IPS-20b (cell line): ENCODE data around the gene INSYN2B.
"Not testable (repeated sequence)": the region's sequence is repeated elsewhere in the genome, so short reads cannot be mapped to it uniquely, and the experiment has no call there.

ENCODE experiments used
- H3K27ac ChIP-seq: one replicate; pipeline ENCODE4 v1.5.1; 2013; ENCODE audit warnings: low read length
- H3K27me3 ChIP-seq: 2 replicates; pipeline ENCODE4 v1.6.1; 2013; ENCODE audit warnings: mild to moderate bottlenecking, low read length, inconsistent platforms; ENCODE audit not compliant: insufficient read depth
- H3K36me3 ChIP-seq: 2 replicates; pipeline ENCODE4 v1.6.1; 2013; ENCODE audit warnings: low read depth, mild to moderate bottlenecking, inconsistent platforms, low read length, moderate library complexity; ENCODE audit not compliant: insufficient read depth
- H3K4me1 ChIP-seq: 2 replicates; pipeline ENCODE4 v1.6.1; 2013; ENCODE audit warnings: mild to moderate bottlenecking, control low read depth, inconsistent platforms, low read length, moderate library complexity; ENCODE audit not compliant: insufficient read depth
- H3K4me3 ChIP-seq: 2 replicates; pipeline ENCODE4 v1.5.1; 2013; ENCODE audit warnings: mild to moderate bottlenecking, low read length, inconsistent platforms
- H3K9ac ChIP-seq: 2 replicates; pipeline ENCODE4 v1.6.1; 2013; ENCODE audit warnings: low read depth, mild to moderate bottlenecking, inconsistent platforms, low read length, moderate library complexity
- H3K9me3 ChIP-seq: 2 replicates; pipeline ENCODE4 v1.6.1; 2013; ENCODE audit warnings: mild to moderate bottlenecking, low read depth, low read length, inconsistent platforms; ENCODE audit not compliant: insufficient read depth

INSYN2B gene

GRCh38 chr5:169842699-169843098 is 137.6 kb downstream of the INSYN2B start:
- no peaks in the 10 kb centered on the region for H3K27me3 ChIP-seq
- no peaks in the 10 kb centered on the region for H3K9me3 ChIP-seq
- no peaks in the 10 kb centered on the region for H3K4me1 ChIP-seq
- no peak overlapping the region for H3K27ac ChIP-seq
- no peaks in the 10 kb centered on the region for H3K36me3 ChIP-seq
- no peak overlapping the region for H3K4me3 ChIP-seq
- no peak overlapping the region for H3K9ac ChIP-seq

GRCh38 chr5:169840405-169840804 is 139.9 kb downstream of the INSYN2B start:
- Histone ChIP-seq H3K9me3 (no peaks in the 10 kb centered on the region), H3K27me3 (no peaks in the 10 kb centered on the region), H3K9ac (no peak overlapping the region), H3K36me3 (no peaks in the 10 kb centered on the region), H3K4me1 (no peaks in the 10 kb centered on the region), H3K27ac (no peak overlapping the region), H3K4me3 (no peak overlapping the region)

- Histone ChIP-seq H3K9ac (no peak overlapping the region), H3K4me1 (no peaks in the 10 kb centered on the region), H3K36me3 (no peaks in the 10 kb centered on the region), H3K27me3 (no peaks in the 10 kb centered on the region), H3K27ac (no peak overlapping the region), H3K4me3 (no peak overlapping the region), H3K9me3 (no peaks in the 10 kb centered on the region)
Measured at GRCh38 chr5:169838688-169839087, 141.6 kb downstream of the INSYN2B start.

GRCh38 chr5:169837686-169838085 is 142.6 kb downstream of the INSYN2B start:
- no peak overlapping the region for H3K4me3 ChIP-seq
- no peak overlapping the region for H3K9ac ChIP-seq
- H3K27me3 ChIP-seq, result no peaks in the 10 kb centered on the region
- no peaks in the 10 kb centered on the region for H3K4me1 ChIP-seq
- no peak overlapping the region for H3K27ac ChIP-seq
- H3K9me3 ChIP-seq, result no peaks in the 10 kb centered on the region
- no peaks in the 10 kb centered on the region for H3K36me3 ChIP-seq

GRCh38 chr5:169836835-169837536 is 143.3 kb downstream of the INSYN2B start:
- Histone ChIP-seq H3K36me3 (no peaks in the 10 kb centered on the region), H3K27ac (no peak overlapping the region), H3K4me1 (no peaks in the 10 kb centered on the region), H3K9ac (no peak overlapping the region), H3K4me3 (no peak overlapping the region), H3K27me3 (no peaks in the 10 kb centered on the region), H3K9me3 (no peaks in the 10 kb centered on the region)

- not testable (repeated sequence) for H3K27ac ChIP-seq, H3K4me1 ChIP-seq, H3K27me3 ChIP-seq, H3K4me3 ChIP-seq, H3K9ac ChIP-seq, H3K36me3 ChIP-seq, H3K9me3 ChIP-seq
Measured at GRCh38 chr5:169834540-169834939, 145.8 kb downstream of the INSYN2B start.

GRCh38 chr5:169833681-169834292 is 146.5 kb downstream of the INSYN2B start:
- H3K9ac ChIP-seq, H3K4me3 ChIP-seq, H3K4me1 ChIP-seq, H3K27ac ChIP-seq, H3K36me3 ChIP-seq, H3K27me3 ChIP-seq, H3K9me3 ChIP-seq: not testable (repeated sequence)

GRCh38 chr5:169832845-169833244 is 147.4 kb downstream of the INSYN2B start:
- Histone ChIP-seq H3K4me1 (no peaks in the 10 kb centered on the region), H3K9ac (no peak overlapping the region), H3K27me3 (no peaks in the 10 kb centered on the region), H3K9me3 (no peaks in the 10 kb centered on the region), H3K4me3 (no peak overlapping the region), H3K36me3 (no peaks in the 10 kb centered on the region), H3K27ac (no peak overlapping the region)

GRCh38 chr5:169832304-169832703 is 148.0 kb downstream of the INSYN2B start:
- Histone ChIP-seq H3K9ac (no peak overlapping the region), H3K4me1 (no peaks in the 10 kb centered on the region), H3K36me3 (no peaks in the 10 kb centered on the region), H3K4me3 (no peak overlapping the region), H3K27me3 (no peaks in the 10 kb centered on the region), H3K9me3 (no peaks in the 10 kb centered on the region), H3K27ac (no peak overlapping the region)

GRCh38 chr5:169831331-169831730 is 149.0 kb downstream of the INSYN2B start:
- H3K4me1 ChIP-seq, result no peaks in the 10 kb centered on the region
- H3K36me3 ChIP-seq, result no peaks in the 10 kb centered on the region
- no peaks in the 10 kb centered on the region for H3K9me3 ChIP-seq
- H3K4me3 ChIP-seq, result no peak overlapping the region
- no peak overlapping the region for H3K27ac ChIP-seq
- no peaks in the 10 kb centered on the region for H3K27me3 ChIP-seq
- no peak overlapping the region for H3K9ac ChIP-seq

GRCh38 chr5:169828385-169828784 is 151.9 kb downstream of the INSYN2B start:
- Histone ChIP-seq H3K4me3 (no peak overlapping the region), H3K36me3 (no peaks in the 10 kb centered on the region), H3K27ac (no peak overlapping the region), H3K27me3 (no peaks in the 10 kb centered on the region), H3K4me1 (no peaks in the 10 kb centered on the region), H3K9ac (no peak overlapping the region), H3K9me3 (no peaks in the 10 kb centered on the region)

- Histone ChIP-seq H3K27ac (no peak overlapping the region), H3K9me3 (no peaks in the 10 kb centered on the region), H3K27me3 (no peaks in the 10 kb centered on the region), H3K4me1 (no peaks in the 10 kb centered on the region), H3K4me3 (no peak overlapping the region), H3K36me3 (no peaks in the 10 kb centered on the region), H3K9ac (no peak overlapping the region)
Measured at GRCh38 chr5:169827769-169828168, 152.5 kb downstream of the INSYN2B start.
